GM10266 (cell line): ENCODE results near the gene ACO2.

Source experiments
- DNase-seq: peaks from one replicate; pipeline ENCODE4 v3.0.0; 2012; ENCODE audit errors: extremely low spot score
- TF ChIP-seq, protein P1 (sequence below): IDR thresholded peaks from 2 replicates; pipeline ENCODE4 v1.5.1; 2012; ENCODE audit warnings: mild to moderate bottlenecking, low read depth; ENCODE audit not compliant: control insufficient read depth, insufficient read depth; ENCODE audit errors: missing control alignments

Gene ACO2

DNA sequence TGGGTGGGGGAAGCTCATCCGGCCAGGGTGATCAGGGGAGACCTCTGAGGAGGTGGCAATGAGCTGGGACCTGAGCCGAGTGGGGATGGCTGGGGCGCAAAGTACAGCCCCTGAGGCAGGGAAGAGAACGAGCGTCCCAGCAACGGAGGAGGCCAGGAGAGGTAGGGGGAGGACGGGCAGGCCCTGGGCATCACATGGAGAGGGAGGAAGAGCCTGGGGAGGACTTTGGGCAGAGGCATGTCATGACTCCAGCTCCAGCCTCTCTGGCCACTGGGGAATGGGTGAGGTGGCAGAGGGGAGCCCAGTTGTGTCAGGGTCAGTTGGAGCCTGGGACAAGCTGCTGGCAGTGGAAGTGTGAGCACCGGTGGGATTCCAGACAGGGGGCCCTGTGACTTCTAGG, 109.2 kb downstream of the ACO2 start:
- DNase-seq = no peak
- TF ChIP-seq, protein P1, sequence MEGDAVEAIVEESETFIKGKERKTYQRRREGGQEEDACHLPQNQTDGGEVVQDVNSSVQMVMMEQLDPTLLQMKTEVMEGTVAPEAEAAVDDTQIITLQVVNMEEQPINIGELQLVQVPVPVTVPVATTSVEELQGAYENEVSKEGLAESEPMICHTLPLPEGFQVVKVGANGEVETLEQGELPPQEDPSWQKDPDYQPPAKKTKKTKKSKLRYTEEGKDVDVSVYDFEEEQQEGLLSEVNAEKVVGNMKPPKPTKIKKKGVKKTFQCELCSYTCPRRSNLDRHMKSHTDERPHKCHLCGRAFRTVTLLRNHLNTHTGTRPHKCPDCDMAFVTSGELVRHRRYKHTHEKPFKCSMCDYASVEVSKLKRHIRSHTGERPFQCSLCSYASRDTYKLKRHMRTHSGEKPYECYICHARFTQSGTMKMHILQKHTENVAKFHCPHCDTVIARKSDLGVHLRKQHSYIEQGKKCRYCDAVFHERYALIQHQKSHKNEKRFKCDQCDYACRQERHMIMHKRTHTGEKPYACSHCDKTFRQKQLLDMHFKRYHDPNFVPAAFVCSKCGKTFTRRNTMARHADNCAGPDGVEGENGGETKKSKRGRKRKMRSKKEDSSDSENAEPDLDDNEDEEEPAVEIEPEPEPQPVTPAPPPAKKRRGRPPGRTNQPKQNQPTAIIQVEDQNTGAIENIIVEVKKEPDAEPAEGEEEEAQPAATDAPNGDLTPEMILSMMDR = no peak
